GM04503 (cell line): Measurements from ENCODE around the gene MSI1.

Experiments used
- DNase-seq: peaks from one replicate; pipeline ENCODE4 v3.0.0-alpha.2; 2012; ENCODE audit warnings: low read depth

The MSI1 gene

GRCh38 chr12:120368789-120369602 lies at the start of gene MSI1:
TSS of gene MSI1 (minus strand) at chr12:120369164. CDS start at chr12:120369091, 73 bp downstream.
- no peak for DNase-seq

GRCh38 chr12:120417917-120418580 lies 49.1 kb upstream of the MSI1 start:
- no peak for DNase-seq

GRCh38 chr12:120416490-120417216 lies 47.7 kb upstream of the MSI1 start:
- no peak for DNase-seq

- no peak for DNase-seq
These were observed 45.1 kb upstream of the MSI1 start for GRCh38 chr12:120413901-120414695.

- no peak for DNase-seq
These were observed 43.5 kb upstream of the MSI1 start for GRCh38 chr12:120412421-120412820.

GRCh38 chr12:120408771-120409170 lies 39.8 kb upstream of the MSI1 start:
- no peak for DNase-seq

- no peak for DNase-seq
These were observed 37.6 kb upstream of the MSI1 start for GRCh38 chr12:120406553-120406952.

DNA sequence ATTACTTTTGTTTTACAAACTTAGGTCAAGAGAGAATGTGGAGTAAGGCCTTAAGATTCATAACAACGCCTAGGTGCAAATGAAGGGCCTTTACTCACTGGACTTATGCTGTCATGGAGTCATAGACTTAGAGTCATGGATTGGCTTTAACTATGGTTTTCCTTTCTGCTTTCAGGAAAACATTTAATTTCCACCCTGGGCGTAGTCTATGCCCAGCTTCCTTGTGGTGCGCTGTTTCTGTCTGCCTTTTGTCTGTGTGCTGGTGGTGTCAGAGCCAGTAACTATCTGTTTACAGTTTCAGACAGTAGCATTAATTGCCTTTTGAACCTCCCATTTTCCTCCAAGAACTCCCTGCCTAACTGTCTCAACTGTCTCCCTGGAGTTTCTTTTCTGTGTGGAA lies 37.1 kb upstream of the MSI1 start:
- no peak for DNase-seq

GRCh38 chr12:120404271-120404670 lies 35.3 kb upstream of the MSI1 start:
- no peak for DNase-seq

DNA sequence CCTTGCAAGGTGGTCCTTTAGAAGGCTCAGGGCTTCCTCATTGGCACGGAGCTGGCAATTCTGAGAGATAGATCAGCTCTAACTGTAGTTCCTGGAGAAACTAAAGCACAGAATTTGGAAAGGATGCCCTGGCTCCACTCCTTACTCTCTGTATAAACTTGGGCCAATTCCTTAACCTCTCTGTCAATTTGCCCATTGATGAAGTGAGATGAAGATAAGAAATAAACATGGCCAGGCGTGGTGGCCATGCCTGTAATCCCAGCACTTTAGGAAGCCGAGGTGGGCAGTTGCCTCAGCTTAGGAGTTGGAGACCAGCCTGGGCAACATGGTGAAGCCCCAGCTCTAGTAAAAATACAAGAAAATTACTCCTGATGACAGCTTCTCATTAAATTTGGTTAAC lies 34.9 kb upstream of the MSI1 start:
- no peak for DNase-seq

- DNase-seq = no peak
These were observed 33.3 kb upstream of the MSI1 start for GRCh38 chr12:120402217-120402616.

- no peak for DNase-seq
These were observed 30.6 kb upstream of the MSI1 start for GRCh38 chr12:120399531-120399930.

- no peak for DNase-seq
These were observed 29.0 kb upstream of the MSI1 start for GRCh38 chr12:120397824-120398540.

DNA sequence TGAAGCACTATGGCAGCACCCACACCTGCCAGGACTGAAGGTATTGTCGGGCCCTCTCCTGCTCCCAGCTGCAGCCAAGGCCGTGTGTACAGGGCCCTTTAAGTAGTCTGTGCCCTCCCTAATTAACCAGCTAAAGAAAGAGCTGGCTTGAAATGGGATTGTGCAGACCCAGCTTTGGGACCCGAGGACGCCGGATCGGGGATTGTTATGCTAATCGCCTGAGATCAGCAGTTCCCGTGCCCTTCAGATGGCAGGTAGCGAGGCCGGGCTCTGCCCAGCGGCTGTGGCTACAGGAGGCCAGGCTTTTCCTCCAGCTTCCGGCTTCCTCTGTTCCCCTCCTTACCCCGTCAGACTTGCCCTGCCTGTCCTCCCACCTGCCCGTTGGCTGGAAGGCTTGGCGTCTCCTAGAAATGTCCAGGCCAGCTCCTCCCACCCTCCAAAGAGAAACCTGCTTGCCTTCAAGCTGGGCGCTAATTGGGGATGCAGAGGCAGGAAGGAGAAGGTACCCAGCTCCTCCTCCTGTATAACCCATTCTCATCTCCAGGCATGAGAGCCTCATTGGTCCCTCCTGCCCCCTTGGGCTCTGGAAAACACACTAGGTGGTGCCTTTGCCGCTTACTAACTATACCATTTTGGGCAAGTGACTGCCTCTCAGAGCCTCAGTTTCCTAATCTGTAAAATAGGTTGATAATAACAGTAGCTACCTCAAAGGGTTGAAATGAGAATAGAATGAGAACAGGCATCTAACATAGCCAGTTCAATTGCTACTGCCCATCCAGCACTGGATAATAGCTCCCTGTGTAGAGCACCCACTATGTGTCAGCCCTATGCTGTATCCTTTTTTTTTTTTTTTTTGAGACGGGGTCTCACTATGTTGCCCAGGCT lies 25.8 kb upstream of the MSI1 start:
- no peak for DNase-seq

DNA sequence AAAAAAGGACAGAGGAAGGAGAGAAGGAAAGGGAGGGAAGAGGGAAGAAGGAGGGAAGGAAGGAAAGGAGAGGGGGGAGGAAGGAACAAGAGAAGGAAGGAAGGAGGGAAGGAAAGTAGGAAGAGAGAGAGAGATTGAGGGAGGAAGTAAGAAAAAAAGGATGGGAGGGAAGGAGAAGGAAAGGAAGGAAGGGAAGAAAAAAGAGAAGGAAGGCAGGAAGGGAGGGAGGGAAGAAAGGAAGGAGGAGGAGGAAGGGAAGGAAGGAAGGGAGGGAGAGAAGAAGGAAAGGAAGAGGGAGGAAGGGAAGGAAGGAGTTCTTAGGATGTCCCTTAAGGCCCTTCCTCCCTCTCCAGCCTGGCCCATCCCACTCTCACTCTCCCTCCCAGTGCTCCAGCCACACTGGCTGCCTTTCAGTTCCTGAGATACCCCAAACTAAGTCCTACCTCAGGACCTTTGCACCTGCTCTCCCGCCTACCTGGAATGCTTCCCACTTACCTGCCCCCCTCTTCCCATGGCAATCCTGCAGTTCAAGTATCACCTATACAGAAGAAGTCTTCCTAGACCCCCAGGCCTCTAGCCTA lies 21.7 kb upstream of the MSI1 start:
- DNase-seq = no peak

- no peak for DNase-seq
These were observed 19.9 kb upstream of the MSI1 start for GRCh38 chr12:120388691-120389481.

- DNase-seq = no peak
These were observed 12.9 kb upstream of the MSI1 start for GRCh38 chr12:120381752-120382419.

GRCh38 chr12:120378036-120378435 lies 9.1 kb upstream of the MSI1 start:
- no peak for DNase-seq

DNA sequence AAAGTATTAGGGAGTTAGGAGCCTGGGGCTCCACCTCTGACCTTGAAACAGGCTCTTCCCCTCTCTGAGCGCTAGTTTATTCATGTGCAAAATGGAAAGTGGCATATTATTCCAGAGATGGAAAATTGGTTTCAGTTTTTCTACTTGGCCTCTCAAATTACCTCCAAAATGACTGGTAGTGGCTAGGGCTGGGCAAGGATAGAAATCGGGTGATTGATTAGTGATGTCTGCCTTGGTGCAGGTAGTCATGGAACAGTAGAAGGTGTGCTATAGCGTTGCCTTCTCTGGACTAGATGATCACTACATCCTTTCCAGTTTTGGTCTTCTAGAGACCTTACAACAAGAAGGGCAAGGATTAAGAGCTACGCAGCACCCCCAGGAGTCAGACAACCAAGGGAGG lies 8.6 kb upstream of the MSI1 start:
- no peak for DNase-seq
